WTC11 (cell line): Measurements from ENCODE around the gene NINL. TPM values are rescaled to one million over a fixed set of nuclear protein-coding genes. Genes with fewer than 3 reads are reported as not detected.

Source experiments
- ATAC-seq: fragments of 200-7000 bp; cut with Tn5 transposase; 2 replicates; pipeline ENCODE4 v1.10.0; 2021; ENCODE audit warnings: mild to moderate bottlenecking, moderate library complexity
- CTCF ChIA-PET: fragments of 300-600 bp; sonication (Branson Sonifier 250); formaldehyde crosslinking; loops from one replicate; lab custom pipeline; 2021; ENCODE audit warnings: antibody characterized with exemption; lab: Charles Lee
- POLR2A ChIA-PET: fragments of 350-600 bp; sonication (Branson Sonifier 250); formaldehyde crosslinking; loops from one replicate; lab custom pipeline; 2021; ENCODE audit warnings: antibody characterized with exemption; lab: Charles Lee
- DNase-seq: peaks from one replicate; pipeline ENCODE4 v3.0.0; 2021; ENCODE audit warnings: low spot score
- H3K27ac Mint-ChIP-seq: 2 replicates; pipeline ENCODE4 v1.8.0; 2021; ENCODE audit warnings: mixed read lengths
- H3K27me3 Mint-ChIP-seq: 2 replicates; pipeline ENCODE4 v1.8.0; 2021; ENCODE audit warnings: low read depth, mild to moderate bottlenecking, moderate library complexity, mixed read lengths
- H3K36me3 Mint-ChIP-seq: 2 replicates; pipeline ENCODE4 v1.8.0; 2021; ENCODE audit warnings: mixed read lengths
- H3K4me1 Mint-ChIP-seq: 2 replicates; pipeline ENCODE4 v1.8.0; 2022; ENCODE audit warnings: mixed read lengths
- H3K4me3 Mint-ChIP-seq: 2 replicates; pipeline ENCODE4 v1.8.0; 2021; ENCODE audit warnings: mild to moderate bottlenecking, moderate library complexity, mixed read lengths
- H3K9me3 Mint-ChIP-seq: 2 replicates; pipeline ENCODE4 v1.8.0; 2021; ENCODE audit warnings: mixed read lengths
- ELF4 ChIP-seq: sonication (generic); formaldehyde crosslinking; IDR thresholded peaks from 2 replicates; pipeline ENCODE4 v1.8.1; 2022; ENCODE audit warnings: low read depth, mild to moderate bottlenecking, moderate library complexity, missing genetic modification reagents
- ETV6 ChIP-seq: sonication (generic); formaldehyde crosslinking; IDR thresholded peaks from 2 replicates; pipeline ENCODE4 v1.8.1; 2022; ENCODE audit warnings: mild to moderate bottlenecking, missing genetic modification reagents
- MXD4 ChIP-seq: fragments of 250-450 bp; sonication (Bioruptor Pico); IDR thresholded peaks from 2 replicates; pipeline ENCODE4 v1.8.0; 2021; ENCODE audit warnings: mild to moderate bottlenecking, moderate library complexity, borderline replicate concordance
- STAT6 ChIP-seq: sonication (generic); formaldehyde crosslinking; conservative IDR thresholded peaks from 2 replicates; pipeline ENCODE4 v1.8.1; 2023; ENCODE audit warnings: mild to moderate bottlenecking, low read depth, missing genetic modification reagents, moderate library complexity
- TEAD1 ChIP-seq: sonication (generic); formaldehyde crosslinking; IDR thresholded peaks from 2 replicates; pipeline ENCODE4 v1.8.0; 2022; ENCODE audit warnings: mild to moderate bottlenecking, missing genetic modification reagents
- ZNF121 ChIP-seq: sonication (generic); formaldehyde crosslinking; IDR thresholded peaks from 2 replicates; pipeline ENCODE4 v1.8.0; 2023; ENCODE audit warnings: missing genetic modification reagents
- ZNF138 ChIP-seq: sonication (generic); formaldehyde crosslinking; conservative IDR thresholded peaks from 2 replicates; pipeline ENCODE4 v1.8.1; 2022; ENCODE audit warnings: mild to moderate bottlenecking, moderate library complexity, missing genetic modification reagents
- ZNF263 ChIP-seq: sonication (generic); formaldehyde crosslinking; IDR thresholded peaks from 2 replicates; pipeline ENCODE4 v1.8.1; 2022; ENCODE audit warnings: low read depth, mild to moderate bottlenecking, moderate library complexity, missing genetic modification reagents
- ZNF423 ChIP-seq: fragments of 250-450 bp; sonication (Bioruptor Pico); IDR thresholded peaks from 2 replicates; pipeline ENCODE4 v2.1.2; 2022; ENCODE audit warnings: mild to moderate bottlenecking, moderate library complexity
- ZNF671 ChIP-seq: fragments of 250-450 bp; sonication (Bioruptor Pico); IDR thresholded peaks from 2 replicates; pipeline ENCODE4 v1.8.0; 2021; ENCODE audit warnings: mild to moderate bottlenecking
- total RNA-seq: library from RNA; stranded (reverse); gene quantifications from 3 replicates; pipeline ENCODE4 v1.2.3, GENCODE V29; 2021
- TF ChIP-seq, protein P1 (sequence below): sonication (generic); formaldehyde crosslinking; IDR thresholded peaks from 2 replicates; pipeline ENCODE4 v1.8.1; 2023; ENCODE audit warnings: mild to moderate bottlenecking, missing genetic modification reagents
- TF ChIP-seq, protein P2 (sequence below): sonication (generic); formaldehyde crosslinking; IDR thresholded peaks from 2 replicates; pipeline ENCODE4 v1.8.1; 2022; ENCODE audit warnings: mild to moderate bottlenecking, moderate library complexity, missing genetic modification reagents
- TF ChIP-seq, protein P3 (sequence below): fragments of 250-450 bp; sonication (Bioruptor Pico); conservative IDR thresholded peaks from 2 replicates; pipeline ENCODE4 v1.9.0; 2021; ENCODE audit warnings: mild to moderate bottlenecking

NINL gene
- total RNA-seq, 1 experiment from 2014 or later, result 36.0 TPM

GRCh38 chr20:25532015-25532751, 53.1 kb downstream of the NINL start:
- TF ChIP-seq ZNF121 (CRISPR knock-in tag), result 0 out of 2 replicates have a peak, but pooled peaks have one; percentile 42
- TF ChIP-seq ZNF138 (CRISPR knock-in tag), result no peak
- peaks cover 3% of the 10 kb centered on the region; the same call in 1 of the 2 replicates for H3K27me3 Mint-ChIP-seq
- peaks cover 29% of the 10 kb centered on the region for H3K36me3 Mint-ChIP-seq
- H3K4me3 Mint-ChIP-seq, result no peak overlapping the region
- H3K4me1 Mint-ChIP-seq, result peaks cover 34% of the 10 kb centered on the region
- peak overlapping the region; percentile 46 for H3K27ac Mint-ChIP-seq
- peaks cover 24% of the 10 kb centered on the region for H3K9me3 Mint-ChIP-seq
- peak; percentile 93 for ATAC-seq
- peak; percentile 55 for DNase-seq
- CTCF ChIA-PET, result interaction anchor here (0.7 to 2.0 kb wide), 13 partner anchors 9 to 692 kb away, joined by 3 to 35 read pairs (median 5); partner anchors contain the start of genes NINL and PYGB
- POLR2A ChIA-PET, result interaction anchor here (0.6 to 1.0 kb wide), 3 partner anchors 8 to 86 kb away, joined by 3 to 6 read pairs (median 4); no protein-coding TSS in a partner anchor

DNA sequence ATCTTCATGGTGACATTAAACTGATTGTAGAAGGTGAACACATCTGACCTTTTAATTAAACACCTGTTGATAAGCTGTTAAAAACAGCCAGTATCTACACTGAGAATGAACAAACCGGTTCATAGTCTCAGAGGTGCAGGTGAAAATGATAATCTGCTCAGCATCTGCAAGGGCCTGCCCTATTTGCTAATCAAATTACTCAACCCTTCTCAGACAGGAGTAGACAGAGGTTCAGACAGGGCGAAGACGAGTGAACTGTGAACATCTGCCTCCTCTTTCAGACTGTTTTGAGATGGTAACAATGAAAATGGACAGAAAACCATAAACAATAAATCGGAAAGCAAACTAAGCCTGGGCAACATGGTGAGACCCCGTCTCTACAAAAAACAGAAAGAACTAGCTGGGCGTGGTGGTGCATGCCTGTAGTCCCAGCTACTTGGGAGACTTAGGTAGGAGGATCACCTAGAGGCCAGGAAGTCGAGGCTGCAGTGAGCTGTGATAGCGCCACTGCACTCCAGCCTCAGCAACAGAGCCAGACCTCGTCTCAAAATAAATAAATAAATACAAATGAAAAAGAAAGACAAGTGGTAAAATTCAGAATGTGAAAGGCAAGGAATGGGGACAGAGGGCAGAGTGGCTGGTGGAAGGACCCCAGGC, 55.9 kb downstream of the NINL start:
- CTCF ChIA-PET, result interaction anchor here (0.6 kb wide), 1 partner anchor 10 kb away, joined by 3 read pairs; no protein-coding TSS in a partner anchor
- Mint-ChIP-seq H3K4me1 (peaks cover 21% of the 10 kb centered on the region), H3K36me3 (peaks cover 39% of the 10 kb centered on the region)

More for the DNA sequence above, 55.9 kb downstream of the NINL start:
- H3K9me3 Mint-ChIP-seq, result peaks cover 24% of the 10 kb centered on the region
- POLR2A ChIA-PET, result no interaction called here
- peaks cover 3% of the 10 kb centered on the region; the same call in 1 of the 2 replicates for H3K27me3 Mint-ChIP-seq
- TF ChIP-seq, protein P1, sequence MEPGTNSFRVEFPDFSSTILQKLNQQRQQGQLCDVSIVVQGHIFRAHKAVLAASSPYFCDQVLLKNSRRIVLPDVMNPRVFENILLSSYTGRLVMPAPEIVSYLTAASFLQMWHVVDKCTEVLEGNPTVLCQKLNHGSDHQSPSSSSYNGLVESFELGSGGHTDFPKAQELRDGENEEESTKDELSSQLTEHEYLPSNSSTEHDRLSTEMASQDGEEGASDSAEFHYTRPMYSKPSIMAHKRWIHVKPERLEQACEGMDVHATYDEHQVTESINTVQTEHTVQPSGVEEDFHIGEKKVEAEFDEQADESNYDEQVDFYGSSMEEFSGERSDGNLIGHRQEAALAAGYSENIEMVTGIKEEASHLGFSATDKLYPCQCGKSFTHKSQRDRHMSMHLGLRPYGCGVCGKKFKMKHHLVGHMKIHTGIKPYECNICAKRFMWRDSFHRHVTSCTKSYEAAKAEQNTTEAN, result no peak
- no peak for TF ChIP-seq ZNF263 (CRISPR knock-in tag)
- no peak for TF ChIP-seq MXD4
- TF ChIP-seq TEAD1, result no peak
- TF ChIP-seq, protein P2, sequence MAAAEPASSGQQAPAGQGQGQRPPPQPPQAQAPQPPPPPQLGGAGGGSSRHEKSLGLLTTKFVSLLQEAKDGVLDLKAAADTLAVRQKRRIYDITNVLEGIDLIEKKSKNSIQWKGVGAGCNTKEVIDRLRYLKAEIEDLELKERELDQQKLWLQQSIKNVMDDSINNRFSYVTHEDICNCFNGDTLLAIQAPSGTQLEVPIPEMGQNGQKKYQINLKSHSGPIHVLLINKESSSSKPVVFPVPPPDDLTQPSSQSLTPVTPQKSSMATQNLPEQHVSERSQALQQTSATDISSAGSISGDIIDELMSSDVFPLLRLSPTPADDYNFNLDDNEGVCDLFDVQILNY (CRISPR knock-in tag), result no peak
- TF ChIP-seq ZNF423, result no peak
- TF ChIP-seq ZNF671 (CRISPR knock-in tag), result no peak
- no peak for TF ChIP-seq STAT6 (CRISPR knock-in tag)
- TF ChIP-seq ETV6 (CRISPR knock-in tag), result no peak
- no peak for TF ChIP-seq ELF4 (CRISPR knock-in tag)
- TF ChIP-seq, protein P3, sequence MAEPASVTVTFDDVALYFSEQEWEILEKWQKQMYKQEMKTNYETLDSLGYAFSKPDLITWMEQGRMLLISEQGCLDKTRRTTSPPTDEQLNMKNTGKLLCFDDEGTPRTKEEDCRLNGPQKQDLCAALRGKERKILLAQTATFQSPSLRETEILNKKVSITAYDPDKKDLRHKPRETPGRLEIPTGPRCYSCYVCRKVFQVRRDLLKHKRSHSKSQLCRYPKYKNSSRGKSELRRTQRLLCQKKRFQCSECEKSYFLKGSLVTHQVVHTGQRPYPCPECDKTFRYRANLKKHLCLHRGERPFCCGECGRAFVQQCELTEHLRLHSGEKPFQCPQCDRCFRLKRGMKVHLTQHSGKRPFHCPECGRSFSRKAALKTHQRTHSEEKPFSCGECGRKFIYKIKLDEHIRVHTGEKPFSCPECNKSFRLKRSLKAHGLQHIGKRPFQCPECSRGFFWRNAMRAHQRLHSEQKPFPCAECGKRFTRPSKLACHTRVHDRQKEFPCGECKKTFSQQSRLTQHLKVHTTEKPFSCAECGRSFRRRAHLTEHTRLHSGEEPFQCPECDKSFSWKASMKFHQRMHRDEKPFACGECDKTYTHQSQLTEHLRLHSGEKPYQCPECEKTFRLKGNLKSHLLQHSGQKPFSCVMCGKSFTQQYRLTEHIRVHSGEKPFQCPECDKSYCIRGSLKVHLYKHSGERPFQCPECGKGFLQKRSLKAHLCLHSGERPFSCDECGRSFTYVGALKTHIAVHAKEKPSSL (CRISPR knock-in tag), result no peak
- TF ChIP-seq, all 79 proteins: peak for 0
- DNase-seq (no peak), ATAC-seq (no peak)
- H3K27ac Mint-ChIP-seq, result 0 out of 2 replicates have a peak overlapping the region, but pooled peaks have one; percentile 7
- no peak overlapping the region for H3K4me3 Mint-ChIP-seq
